ENCODE data around the gene MR1.

MR1 gene

DNA sequence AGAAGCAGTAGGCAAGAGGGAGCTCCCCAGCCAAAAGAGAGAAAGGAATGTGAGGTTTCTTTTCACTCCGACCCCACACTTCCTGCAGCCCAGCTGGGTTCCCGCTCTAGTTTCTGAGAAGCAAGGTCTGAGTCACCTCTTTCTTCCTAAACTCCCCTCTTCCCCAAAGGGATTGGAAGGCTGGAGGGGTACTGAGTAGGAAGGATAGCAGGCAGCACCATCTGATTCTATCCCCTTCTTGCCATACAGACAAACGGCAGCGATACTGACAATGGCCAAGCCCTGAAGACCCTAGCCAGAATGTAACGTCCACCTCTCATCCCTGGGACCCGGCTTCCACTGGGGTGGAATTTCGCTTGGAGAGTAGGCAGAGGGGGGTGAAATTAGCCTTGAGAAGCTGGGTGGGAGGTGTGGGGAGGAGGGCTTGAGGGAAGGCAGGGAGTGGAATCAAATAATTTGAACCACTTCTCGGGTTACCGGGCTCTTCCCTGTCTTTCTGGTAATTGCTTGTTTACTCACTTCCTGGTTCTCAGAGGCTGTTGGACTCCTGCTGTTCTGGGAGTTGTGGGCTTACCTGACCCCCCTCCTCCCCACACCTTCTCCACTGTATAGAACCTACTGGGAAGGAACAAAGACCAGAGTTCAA is 67.9 kb downstream of the MR1 start:
- Histone ChIP-seq H3K27me3 (peaks cover 71% of the 10 kb centered on the region), H3K36me3 (no peaks in the 10 kb centered on the region), H3K9me3 (no peaks in the 10 kb centered on the region), H3K4me3 (ENCODE audit: low read depth in 1 of 2, low read length in 1 of 2) (no peak overlapping the region), H3K27ac (no peak overlapping the region), H3K4me1 (ENCODE audit: control insufficient read depth in 1 of 2, insufficient read depth in 1 of 2, low read depth in 1 of 2, low read length in 1 of 2) (peaks cover 11 to 15% of the 10 kb centered on the region in 2 experiments)
- TF ChIP-seq, protein P1, sequence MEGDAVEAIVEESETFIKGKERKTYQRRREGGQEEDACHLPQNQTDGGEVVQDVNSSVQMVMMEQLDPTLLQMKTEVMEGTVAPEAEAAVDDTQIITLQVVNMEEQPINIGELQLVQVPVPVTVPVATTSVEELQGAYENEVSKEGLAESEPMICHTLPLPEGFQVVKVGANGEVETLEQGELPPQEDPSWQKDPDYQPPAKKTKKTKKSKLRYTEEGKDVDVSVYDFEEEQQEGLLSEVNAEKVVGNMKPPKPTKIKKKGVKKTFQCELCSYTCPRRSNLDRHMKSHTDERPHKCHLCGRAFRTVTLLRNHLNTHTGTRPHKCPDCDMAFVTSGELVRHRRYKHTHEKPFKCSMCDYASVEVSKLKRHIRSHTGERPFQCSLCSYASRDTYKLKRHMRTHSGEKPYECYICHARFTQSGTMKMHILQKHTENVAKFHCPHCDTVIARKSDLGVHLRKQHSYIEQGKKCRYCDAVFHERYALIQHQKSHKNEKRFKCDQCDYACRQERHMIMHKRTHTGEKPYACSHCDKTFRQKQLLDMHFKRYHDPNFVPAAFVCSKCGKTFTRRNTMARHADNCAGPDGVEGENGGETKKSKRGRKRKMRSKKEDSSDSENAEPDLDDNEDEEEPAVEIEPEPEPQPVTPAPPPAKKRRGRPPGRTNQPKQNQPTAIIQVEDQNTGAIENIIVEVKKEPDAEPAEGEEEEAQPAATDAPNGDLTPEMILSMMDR (IDR thresholded peaks at IDR 0.05) = no peak

DNA sequence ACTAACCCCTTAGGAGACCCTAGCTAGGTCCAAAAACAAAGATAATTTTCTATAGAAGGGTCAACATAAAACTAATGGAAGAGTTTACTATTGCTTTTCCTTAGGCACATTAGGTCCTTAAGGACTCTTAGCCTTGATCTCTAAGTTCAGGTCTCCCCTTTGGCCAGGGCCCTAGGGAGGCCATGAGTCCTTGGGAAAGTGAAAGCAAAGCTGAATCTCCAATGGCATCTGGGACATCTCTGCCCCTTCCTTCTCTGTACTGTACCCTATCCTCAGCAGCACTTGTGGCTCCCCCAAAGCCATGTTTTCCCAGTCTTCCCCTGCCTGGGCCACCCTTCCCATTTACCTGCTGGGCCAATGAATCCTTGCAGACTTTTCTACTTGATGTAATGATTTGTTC is 69.1 kb downstream of the MR1 start:
- TF ChIP-seq, protein P1 (IDR thresholded peaks at IDR 0.05) = no peak
- Histone ChIP-seq H3K9me3 (no peaks in the 10 kb centered on the region), H3K36me3 (no peaks in the 10 kb centered on the region), H3K4me3 (ENCODE audit: low read depth in 1 of 2, low read length in 1 of 2) (no peak overlapping the region), H3K27me3 (peaks cover 83% of the 10 kb centered on the region), H3K4me1 (ENCODE audit: control insufficient read depth in 1 of 2, insufficient read depth in 1 of 2, low read depth in 1 of 2, low read length in 1 of 2) (peaks cover 11 to 15% of the 10 kb centered on the region in 2 experiments), H3K27ac (no peak overlapping the region)

DNA sequence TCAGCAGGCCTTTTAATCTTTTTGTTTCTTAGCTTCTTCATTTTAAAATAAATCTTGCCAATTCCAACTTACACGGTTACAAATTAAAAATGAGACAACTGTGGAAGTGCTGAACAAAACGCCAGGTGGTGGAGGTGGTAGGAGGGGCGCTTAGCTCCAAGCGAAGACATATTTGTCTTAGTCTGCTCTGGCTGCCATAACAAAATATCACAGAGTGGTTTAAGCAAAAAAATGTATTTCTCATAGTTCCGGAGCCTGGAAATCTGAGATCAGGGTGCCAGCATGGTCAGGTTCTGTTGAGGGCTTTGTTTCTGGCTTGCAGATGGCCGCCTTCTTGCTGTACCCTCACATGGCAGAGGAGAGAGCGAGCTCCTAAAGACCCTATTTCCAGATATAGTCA is 69.6 kb downstream of the MR1 start:
- peaks cover 11 to 15% of the 10 kb centered on the region in 2 experiments for H3K4me1 ChIP-seq (ENCODE audit: control insufficient read depth in 1 of 2, insufficient read depth in 1 of 2, low read depth in 1 of 2, low read length in 1 of 2)
- no peak overlapping the region for H3K4me3 ChIP-seq (ENCODE audit: low read depth in 1 of 2, low read length in 1 of 2)
- H3K27me3 ChIP-seq = peaks cover 87% of the 10 kb centered on the region
- H3K9me3 ChIP-seq = no peaks in the 10 kb centered on the region
- H3K36me3 ChIP-seq = no peaks in the 10 kb centered on the region
- no peak overlapping the region for H3K27ac ChIP-seq
- TF ChIP-seq, protein P1 (IDR thresholded peaks at IDR 0.05) = no peak

DNA sequence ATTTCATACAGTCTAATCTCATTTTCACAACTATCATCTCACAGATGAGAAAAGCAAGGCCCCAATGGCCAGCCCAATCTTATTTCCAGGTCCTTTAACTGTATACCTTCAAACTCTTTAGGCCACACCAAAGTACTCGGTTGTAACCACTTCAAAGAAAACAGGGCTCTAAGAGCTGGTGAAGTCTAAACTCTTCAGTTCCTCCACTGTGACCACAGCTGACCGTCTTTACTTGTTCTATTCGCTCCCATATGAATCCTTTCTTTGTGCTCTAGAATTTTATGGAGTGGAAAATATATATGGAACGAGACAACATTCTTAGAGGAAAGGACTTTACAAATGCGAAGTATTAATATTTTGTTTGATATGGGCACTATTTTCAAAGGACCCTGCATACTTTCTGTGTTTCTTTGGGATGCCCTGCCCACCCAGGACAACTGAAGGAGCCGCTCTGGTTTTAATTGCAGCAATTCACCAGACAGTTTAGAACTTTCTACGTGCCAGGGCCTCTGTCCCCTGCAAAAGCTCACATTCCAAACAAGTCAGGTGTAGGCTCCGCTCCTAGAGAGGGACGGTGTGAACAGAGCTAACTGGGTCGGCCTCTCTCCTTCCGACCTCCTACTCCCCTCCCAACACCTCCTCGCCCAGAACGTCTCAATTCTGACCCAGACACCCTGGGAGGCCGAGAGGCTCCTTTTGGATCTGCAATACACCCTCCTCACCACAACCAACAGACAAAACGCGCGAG is 70.4 kb downstream of the MR1 start:
- Histone ChIP-seq H3K36me3 (no peaks in the 10 kb centered on the region), H3K9me3 (no peaks in the 10 kb centered on the region), H3K27me3 (peaks cover 87% of the 10 kb centered on the region), H3K27ac (peak overlapping the region; percentile 75), H3K4me1 (ENCODE audit: control insufficient read depth in 1 of 2, insufficient read depth in 1 of 2, low read depth in 1 of 2, low read length in 1 of 2) (peaks cover 11 to 15% of the 10 kb centered on the region in 2 experiments), H3K4me3 (ENCODE audit: low read depth in 1 of 2, low read length in 1 of 2) (peak overlapping the region; percentile 73 to 91)
- TF ChIP-seq, protein P1 (IDR thresholded peaks at IDR 0.05) = no peak

DNA sequence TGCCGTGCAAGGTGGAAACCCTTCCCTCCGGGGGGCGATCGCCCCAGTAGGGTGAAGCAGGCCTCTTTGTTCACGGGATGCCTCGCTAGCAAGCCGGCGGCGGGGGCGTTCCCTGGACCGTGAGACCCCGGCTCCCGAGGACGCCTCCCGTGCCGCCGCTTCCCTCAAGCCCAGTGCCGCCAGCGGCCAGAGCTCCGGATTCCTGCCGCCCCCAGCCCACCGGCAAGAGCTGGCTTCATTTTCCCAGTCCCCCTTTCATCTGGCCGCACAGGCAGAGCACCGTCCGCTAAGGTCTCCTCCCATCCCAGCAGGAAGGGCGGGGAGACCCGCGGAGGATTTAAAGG is 71.0 kb downstream of the MR1 start:
- Histone ChIP-seq H3K4me3 (ENCODE audit: low read depth in 1 of 2, low read length in 1 of 2) (peak overlapping the region; percentile 73 to 91), H3K27ac (peak overlapping the region; percentile 75), H3K9me3 (no peaks in the 10 kb centered on the region), H3K36me3 (no peaks in the 10 kb centered on the region), H3K4me1 (ENCODE audit: control insufficient read depth in 1 of 2, insufficient read depth in 1 of 2, low read depth in 1 of 2, low read length in 1 of 2) (peaks cover 11 to 15% of the 10 kb centered on the region in 2 experiments), H3K27me3 (peaks cover 85% of the 10 kb centered on the region)
- TF ChIP-seq, protein P1 (IDR thresholded peaks at IDR 0.05) = no peak
